GM06990 (cell line): ENCODE data around the gene AK8.

ENCODE experiments used
- DNase-seq: peaks from one replicate; pipeline ENCODE4 v3.0.0-alpha.2; 2011; ENCODE audit not compliant: insufficient read length; ENCODE audit errors: extremely low read depth
- H3K27me3 ChIP-seq: replicated peaks from 2 replicates; pipeline ENCODE4 v1.6.0; 2011; ENCODE audit warnings: low read length; ENCODE audit not compliant: control insufficient read depth, insufficient read depth
- H3K36me3 ChIP-seq: 2 replicates; pipeline ENCODE4 v1.5.1; 2011; ENCODE audit warnings: low read length; ENCODE audit not compliant: control insufficient read depth, insufficient read depth
- H3K4me3 ChIP-seq: replicated peaks from 2 replicates; pipeline ENCODE4 v1.5.1; 2011; ENCODE audit warnings: low read depth, mild to moderate bottlenecking, control low read depth, low read length
- TF ChIP-seq, protein P1 (sequence below): IDR thresholded peaks from 2 replicates; pipeline ENCODE4 v1.5.1; 2011; ENCODE audit warnings: low read length, control low read depth, mild to moderate bottlenecking, inconsistent platforms; ENCODE audit not compliant: insufficient read depth, poor library complexity, severe bottlenecking

The AK8 gene

DNA sequence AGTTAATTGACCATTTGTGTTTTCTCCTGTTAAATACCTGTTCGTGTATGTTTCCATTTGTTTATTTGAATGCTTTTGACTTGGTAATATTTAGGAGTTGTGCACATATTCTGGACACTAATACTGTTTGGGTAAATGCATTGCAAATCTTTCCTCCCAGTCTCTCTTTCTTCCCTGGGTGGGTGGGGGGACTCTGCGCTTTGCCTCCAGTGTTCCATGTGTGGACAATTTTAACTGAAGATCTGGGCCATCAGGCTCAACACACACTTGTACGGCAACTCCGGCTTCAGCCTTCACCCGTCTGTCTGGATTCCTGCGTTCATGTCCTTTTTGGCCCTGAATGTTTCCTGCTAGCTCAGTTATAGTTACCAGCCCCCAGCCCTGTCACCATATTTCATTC lies 167.8 kb downstream of the AK8 start:
- TF ChIP-seq, protein P1, sequence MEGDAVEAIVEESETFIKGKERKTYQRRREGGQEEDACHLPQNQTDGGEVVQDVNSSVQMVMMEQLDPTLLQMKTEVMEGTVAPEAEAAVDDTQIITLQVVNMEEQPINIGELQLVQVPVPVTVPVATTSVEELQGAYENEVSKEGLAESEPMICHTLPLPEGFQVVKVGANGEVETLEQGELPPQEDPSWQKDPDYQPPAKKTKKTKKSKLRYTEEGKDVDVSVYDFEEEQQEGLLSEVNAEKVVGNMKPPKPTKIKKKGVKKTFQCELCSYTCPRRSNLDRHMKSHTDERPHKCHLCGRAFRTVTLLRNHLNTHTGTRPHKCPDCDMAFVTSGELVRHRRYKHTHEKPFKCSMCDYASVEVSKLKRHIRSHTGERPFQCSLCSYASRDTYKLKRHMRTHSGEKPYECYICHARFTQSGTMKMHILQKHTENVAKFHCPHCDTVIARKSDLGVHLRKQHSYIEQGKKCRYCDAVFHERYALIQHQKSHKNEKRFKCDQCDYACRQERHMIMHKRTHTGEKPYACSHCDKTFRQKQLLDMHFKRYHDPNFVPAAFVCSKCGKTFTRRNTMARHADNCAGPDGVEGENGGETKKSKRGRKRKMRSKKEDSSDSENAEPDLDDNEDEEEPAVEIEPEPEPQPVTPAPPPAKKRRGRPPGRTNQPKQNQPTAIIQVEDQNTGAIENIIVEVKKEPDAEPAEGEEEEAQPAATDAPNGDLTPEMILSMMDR, result no peak
- no peaks in the 10 kb centered on the region for H3K36me3 ChIP-seq
- no peaks in the 10 kb centered on the region for H3K27me3 ChIP-seq
- DNase-seq, result no peak
- no peak overlapping the region for H3K4me3 ChIP-seq

DNA sequence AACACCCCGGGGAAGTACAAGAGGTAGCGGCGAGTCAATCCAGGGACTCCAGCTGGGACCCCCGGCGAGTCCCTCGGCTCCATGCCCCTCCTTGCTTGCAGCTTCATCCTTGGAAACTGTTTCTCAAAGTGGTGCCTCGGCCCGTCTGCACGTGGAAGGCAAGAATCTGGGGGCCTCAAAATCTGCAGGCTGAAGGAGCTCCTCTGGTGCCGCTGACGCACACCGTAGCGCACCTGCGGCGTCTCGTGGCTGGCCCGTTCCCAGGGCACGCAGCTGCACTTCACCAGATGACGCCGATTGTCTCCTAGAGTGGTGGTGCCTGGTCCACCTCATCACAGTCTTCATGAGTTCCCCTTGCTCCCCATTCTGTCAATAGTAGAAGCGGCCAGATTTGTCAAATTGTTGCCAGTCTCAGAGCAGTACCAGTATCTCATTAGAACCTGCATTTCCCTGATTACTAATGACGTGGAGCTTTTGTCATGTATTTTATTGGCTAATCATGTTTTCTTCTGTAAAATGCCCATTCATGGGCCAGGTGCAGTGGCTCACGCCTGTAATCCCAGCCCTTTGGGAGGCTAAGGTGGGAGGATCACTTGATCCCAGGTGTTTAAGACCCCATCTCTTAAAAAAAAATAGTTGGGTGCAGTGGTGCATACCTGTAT lies 169.2 kb downstream of the AK8 start:
- Histone ChIP-seq H3K27me3 (no peaks in the 10 kb centered on the region), H3K4me3 (no peak overlapping the region), H3K36me3 (no peaks in the 10 kb centered on the region)
- no peak for DNase-seq
- TF ChIP-seq, protein P1, result no peak

DNA sequence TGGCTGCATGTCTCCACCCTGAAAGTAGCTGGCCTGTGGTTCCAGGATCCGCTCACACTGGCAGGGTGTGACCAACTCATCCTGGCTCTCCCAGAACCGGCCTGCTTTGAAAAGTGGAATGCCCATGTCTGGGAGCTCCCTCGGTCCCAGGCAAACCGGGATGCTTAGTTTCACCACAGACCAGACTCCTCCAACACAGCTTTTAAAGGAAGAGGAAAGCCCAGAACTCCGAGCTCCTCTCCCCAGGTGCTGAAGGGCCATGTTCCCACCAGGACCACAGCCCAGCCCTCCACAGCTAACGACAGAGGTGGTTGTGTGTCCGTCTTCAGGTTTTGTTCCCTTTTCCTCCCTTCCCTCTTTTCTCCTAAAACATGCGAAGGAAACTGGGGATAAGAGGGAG lies 169.8 kb downstream of the AK8 start:
- TF ChIP-seq, protein P1, result no peak
- Histone ChIP-seq H3K27me3 (no peaks in the 10 kb centered on the region), H3K4me3 (no peak overlapping the region), H3K36me3 (no peaks in the 10 kb centered on the region)
- no peak for DNase-seq

DNA sequence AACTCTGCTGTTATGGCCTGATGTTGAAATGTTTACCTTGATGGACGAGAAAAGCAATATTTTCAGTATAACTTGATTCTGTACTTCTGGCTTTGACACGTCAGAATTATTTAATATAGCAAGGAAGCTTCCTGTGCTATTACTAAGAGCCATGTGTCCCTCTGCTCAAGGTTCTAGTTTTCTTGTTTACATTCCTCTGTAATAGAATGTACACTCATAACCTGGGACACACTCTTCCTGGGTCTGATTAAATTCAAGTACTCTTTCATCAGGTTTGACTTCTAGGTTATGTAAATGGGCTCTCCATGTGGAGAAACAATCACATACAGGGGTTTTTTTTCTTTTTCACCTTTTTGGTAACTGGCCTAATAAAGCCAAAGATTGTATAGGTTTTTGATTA lies 174.7 kb downstream of the AK8 start:
- no peak overlapping the region for H3K4me3 ChIP-seq
- TF ChIP-seq, protein P1, result no peak
- H3K36me3 ChIP-seq, result no peaks in the 10 kb centered on the region
- H3K27me3 ChIP-seq, result no peaks in the 10 kb centered on the region
- no peak for DNase-seq

DNA sequence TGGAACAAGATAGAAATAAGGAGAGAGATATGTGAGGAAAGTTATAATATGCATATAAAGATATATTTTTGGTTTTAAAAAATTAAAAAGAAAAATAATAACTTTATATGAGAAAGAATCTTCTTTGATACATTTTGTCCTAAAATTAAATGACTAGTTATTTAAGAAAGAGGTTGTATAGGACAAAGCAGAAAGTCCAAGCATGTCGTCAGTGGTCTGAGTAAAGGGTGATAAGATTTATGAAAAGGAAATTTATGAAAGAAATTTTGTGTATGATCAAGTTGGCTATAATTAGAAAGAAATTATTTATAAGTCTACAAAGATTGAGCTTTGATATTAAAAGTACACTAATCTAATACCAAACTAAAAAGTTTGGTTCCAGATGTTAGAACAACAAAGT lies 175.8 kb downstream of the AK8 start:
- H3K27me3 ChIP-seq, result no peaks in the 10 kb centered on the region
- DNase-seq, result no peak
- TF ChIP-seq, protein P1, result no peak

DNA sequence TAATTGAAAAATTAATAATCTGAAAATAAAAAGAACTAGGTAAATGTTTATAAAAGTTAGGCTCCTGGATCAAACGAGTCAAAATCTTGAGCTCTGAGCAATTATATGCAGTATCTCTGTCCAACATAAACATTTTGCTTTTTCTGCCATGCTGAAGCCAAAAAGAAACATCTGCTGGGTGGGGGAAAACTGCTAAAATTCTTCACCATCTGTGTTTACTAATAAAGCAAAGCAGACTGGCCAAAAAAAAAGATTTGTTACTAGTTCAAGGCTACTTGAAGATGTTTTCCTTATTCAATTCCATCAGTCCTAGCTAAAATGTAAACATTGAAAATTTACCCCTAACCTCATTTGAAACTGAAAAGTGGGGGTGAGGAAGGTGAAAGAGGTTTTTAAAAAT lies 178.1 kb downstream of the AK8 start:
- no peak overlapping the region for H3K4me3 ChIP-seq
- DNase-seq, result no peak
- H3K36me3 ChIP-seq, result no peaks in the 10 kb centered on the region
- TF ChIP-seq, protein P1, result no peak
- H3K27me3 ChIP-seq, result no peaks in the 10 kb centered on the region

More for the DNA sequence above, 175.8 kb downstream of the AK8 start:
- Histone ChIP-seq H3K36me3 (no peaks in the 10 kb centered on the region), H3K4me3 (no peak overlapping the region)
